Activated CD4-positive, alpha-beta memory T cell treated with anti-CD3 and anti-CD28 coated beads, Interleukin-2, amount 10 ng/mL, durations not matched to agents 7 days and 5 days (primary cell): ENCODE measurements around the gene CIC. TPM values are rescaled to one million over a fixed set of nuclear protein-coding genes. Genes with fewer than 3 reads are reported as not detected.

ENCODE experiments used
- CTCF ChIA-PET: fragments of 350-600 bp; sonication (Branson Sonifier 250); formaldehyde crosslinking; loops from one replicate; lab custom pipeline; 2021; ENCODE audit warnings: antibody characterized with exemption, inconsistent platforms; lab: Charles Lee
- POLR2A ChIA-PET: fragments of 350-600 bp; sonication (Branson Sonifier 250); formaldehyde crosslinking; loops from one replicate; lab custom pipeline; 2021; ENCODE audit warnings: antibody characterized with exemption; lab: Charles Lee
- DNase-seq: peaks from one replicate; pipeline ENCODE4 v3.0.0-alpha.2; 2020
- H3K27ac Mint-ChIP-seq: one replicate; pipeline ENCODE4 v1.8.0; 2021; ENCODE audit warnings: mild to moderate bottlenecking, mixed read lengths
- H3K27me3 Mint-ChIP-seq: one replicate; pipeline ENCODE4 v1.8.0; 2021; ENCODE audit warnings: mixed read lengths
- H3K36me3 Mint-ChIP-seq: one replicate; pipeline ENCODE4 v1.8.0; 2021; ENCODE audit warnings: low read depth, mixed read lengths
- H3K4me1 Mint-ChIP-seq: one replicate; pipeline ENCODE4 v1.8.0; 2021; ENCODE audit warnings: mixed read lengths
- H3K4me3 Mint-ChIP-seq: one replicate; pipeline ENCODE4 v1.8.0; 2021; ENCODE audit warnings: mild to moderate bottlenecking, mixed read lengths
- H3K9me3 Mint-ChIP-seq: one replicate; pipeline ENCODE4 v1.8.0; 2021; ENCODE audit warnings: mixed read lengths
- total RNA-seq, 2 experiments: library from RNA; stranded (reverse); gene quantifications; one replicate each; pipeline ENCODE4 v1.2.3, GENCODE V29; 2021

Gene CIC
- total RNA-seq, 2 experiments from 2014 or later = 86.5 to 88.8 TPM

DNA sequence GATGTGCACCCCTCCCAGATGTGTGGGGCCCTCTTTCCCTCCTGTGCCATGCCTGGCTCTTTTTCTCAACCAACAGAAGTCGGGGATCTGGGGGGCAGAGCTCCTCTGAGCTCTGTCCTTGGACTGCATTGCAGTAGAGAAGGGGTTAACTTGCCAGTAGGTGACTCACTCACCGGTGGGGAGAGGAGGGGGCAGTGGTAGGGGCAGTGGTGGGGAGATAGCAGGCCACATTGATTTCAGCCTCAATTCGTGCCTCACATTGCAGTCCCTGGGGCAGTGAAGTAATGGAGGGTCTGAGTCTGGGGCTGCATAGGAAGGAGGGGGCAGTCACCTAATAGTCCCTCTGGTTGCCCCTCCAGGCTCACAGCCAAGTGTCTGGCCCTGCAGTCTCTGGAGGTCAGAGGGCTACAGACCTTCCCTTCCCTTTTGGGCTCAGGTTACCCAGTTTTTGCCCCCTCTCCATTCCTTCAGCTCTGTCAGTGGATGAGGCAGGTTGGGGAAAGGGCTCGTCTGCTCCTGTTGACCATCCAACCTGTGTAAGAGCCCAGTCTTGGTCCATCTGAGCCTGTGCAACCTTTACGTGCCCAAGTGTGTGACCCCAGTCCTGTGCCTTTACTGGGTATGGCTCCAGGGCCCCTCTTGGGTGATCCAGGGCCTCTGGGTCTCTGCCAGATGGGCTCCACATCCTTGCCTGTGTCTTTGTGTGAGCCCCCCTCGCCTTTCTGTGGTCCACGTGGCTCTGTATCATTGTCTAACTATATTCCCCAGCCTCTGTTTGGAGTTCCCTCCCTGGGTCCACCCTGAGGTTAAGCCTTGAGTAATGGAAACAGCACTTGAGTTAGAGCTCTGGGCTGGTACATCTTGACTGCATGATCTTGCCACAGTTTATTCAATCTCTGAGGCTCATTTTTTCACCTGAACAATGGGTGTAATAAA, 13.0 kb downstream of the CIC start:
- ChIA-PET CTCF (interaction anchor here (1.1 to 1.8 kb wide), 3 partner anchors 39 to 150 kb away, joined by 4 to 6 read pairs (median 5); partner anchors contain the start of gene POU2F2), POLR2A (interaction anchor here (0.9 to 10.0 kb wide), 11 partner anchors 7 to 398 kb away, joined by 3 to 106 read pairs (median 3); partner anchors contain the start of genes GSK3A, PAFAH1B3, PRR19 and ZNF526)
- Mint-ChIP-seq H3K27me3 (no peaks in the 10 kb centered on the region), H3K27ac (no peak overlapping the region), H3K4me1 (peaks cover 42% of the 10 kb centered on the region), H3K36me3 (peaks cover 17% of the 10 kb centered on the region), H3K4me3 (no peak overlapping the region), H3K9me3 (no peaks in the 10 kb centered on the region)
- DNase-seq = no peak

- H3K4me1 Mint-ChIP-seq = peaks cover 35% of the 10 kb centered on the region
- no peaks in the 10 kb centered on the region for H3K27me3 Mint-ChIP-seq
- ChIA-PET CTCF (interaction anchor here (1.4 to 1.8 kb wide), 2 partner anchors 40 to 150 kb away, joined by 5 to 6 read pairs; partner anchors contain the start of gene POU2F2), POLR2A (interaction anchor here (0.9 to 10.0 kb wide), 12 partner anchors 8 to 399 kb away, joined by 3 to 106 read pairs (median 3); partner anchors contain the start of genes GSK3A, PAFAH1B3, PRR19 and ZNF526)
- no peak overlapping the region for H3K27ac Mint-ChIP-seq
- H3K4me3 Mint-ChIP-seq = no peak overlapping the region
- DNase-seq = no peak
- peaks cover 23% of the 10 kb centered on the region for H3K36me3 Mint-ChIP-seq
- no peaks in the 10 kb centered on the region for H3K9me3 Mint-ChIP-seq
Observed at GRCh38 chr19:42282819-42283187, 13.8 kb downstream of the CIC start.

DNA sequence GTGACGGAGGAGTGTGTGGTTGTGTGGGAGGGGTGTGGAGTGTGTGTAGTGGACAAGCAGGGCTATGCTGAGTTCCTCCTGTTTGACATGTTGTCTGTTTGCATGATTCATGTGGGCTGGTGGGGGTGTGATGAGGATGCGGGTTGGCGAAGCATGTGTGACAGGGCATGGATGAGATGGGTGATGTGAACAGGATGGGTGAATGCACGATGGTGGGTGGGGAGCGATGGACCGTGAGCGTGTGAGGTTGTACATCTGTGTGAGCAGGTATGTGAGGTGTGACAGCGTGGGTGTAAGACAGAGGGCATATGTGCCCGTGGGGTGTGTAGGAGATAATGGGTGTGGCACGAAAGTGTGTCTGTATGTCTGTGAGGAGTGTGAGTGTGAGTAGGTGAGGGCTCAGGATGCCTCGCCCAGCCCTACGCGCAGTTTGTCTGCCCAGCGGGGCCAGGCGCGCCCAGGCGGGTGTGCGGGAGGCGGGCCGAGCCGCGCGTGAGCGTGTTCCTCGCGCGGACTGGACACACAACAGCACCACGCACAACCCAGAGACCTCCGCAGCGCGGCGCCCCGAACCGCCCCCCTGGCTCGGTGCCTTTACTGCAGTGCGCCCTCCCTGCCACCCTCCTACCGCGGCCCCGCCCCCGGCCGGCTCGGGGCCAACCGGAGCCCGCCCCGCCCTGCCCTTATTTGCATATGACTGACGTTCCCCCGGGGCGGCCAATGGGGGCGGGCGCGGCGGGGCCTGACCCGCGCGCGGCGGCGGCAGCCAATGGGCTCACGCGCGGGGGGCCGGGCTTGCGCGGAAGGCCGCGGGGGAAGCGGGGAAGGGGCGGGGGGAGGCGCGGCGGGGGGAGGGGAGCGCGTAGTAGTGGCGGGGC, 14.4 kb downstream of the CIC start:
- ChIA-PET CTCF (interaction anchor here (1.4 to 1.8 kb wide), 2 partner anchors 40 to 151 kb away, joined by 5 to 6 read pairs; partner anchors contain the start of gene POU2F2), POLR2A (interaction anchor here (0.8 to 10.0 kb wide), 14 partner anchors 9 to 399 kb away, joined by 3 to 106 read pairs (median 3); partner anchors contain the start of genes CIC, GSK3A, PAFAH1B3 and PRR19)

GRCh38 chr19:42284066-42284501, 15.0 kb downstream of the CIC start:
- H3K36me3 Mint-ChIP-seq = peaks cover 16% of the 10 kb centered on the region
- H3K9me3 Mint-ChIP-seq = no peaks in the 10 kb centered on the region
- DNase-seq = peak; percentile 86
- H3K4me1 Mint-ChIP-seq = peaks cover 25% of the 10 kb centered on the region
- CTCF ChIA-PET = interaction anchor here (1.1 to 1.5 kb wide), 2 partner anchors 11 to 173 kb away, joined by 3 to 4 read pairs; no protein-coding TSS in a partner anchor
- H3K27ac Mint-ChIP-seq = no peak overlapping the region
- H3K27me3 Mint-ChIP-seq = no peaks in the 10 kb centered on the region
- H3K4me3 Mint-ChIP-seq = no peak overlapping the region
- POLR2A ChIA-PET = interaction anchor here (0.6 to 1.9 kb wide), 12 partner anchors 10 to 151 kb away, joined by 3 to 10 read pairs (median 3); partner anchors contain the start of genes CIC, PAFAH1B3 and PRR19

More for the DNA sequence above, 14.4 kb downstream of the CIC start:
- DNase-seq = peak; percentile 97
- H3K4me1 Mint-ChIP-seq = peaks cover 31% of the 10 kb centered on the region
- H3K4me3 Mint-ChIP-seq = no peak overlapping the region
- H3K27me3 Mint-ChIP-seq = no peaks in the 10 kb centered on the region
- peaks cover 19% of the 10 kb centered on the region for H3K36me3 Mint-ChIP-seq
- no peaks in the 10 kb centered on the region for H3K9me3 Mint-ChIP-seq
- H3K27ac Mint-ChIP-seq = no peak overlapping the region

DNA sequence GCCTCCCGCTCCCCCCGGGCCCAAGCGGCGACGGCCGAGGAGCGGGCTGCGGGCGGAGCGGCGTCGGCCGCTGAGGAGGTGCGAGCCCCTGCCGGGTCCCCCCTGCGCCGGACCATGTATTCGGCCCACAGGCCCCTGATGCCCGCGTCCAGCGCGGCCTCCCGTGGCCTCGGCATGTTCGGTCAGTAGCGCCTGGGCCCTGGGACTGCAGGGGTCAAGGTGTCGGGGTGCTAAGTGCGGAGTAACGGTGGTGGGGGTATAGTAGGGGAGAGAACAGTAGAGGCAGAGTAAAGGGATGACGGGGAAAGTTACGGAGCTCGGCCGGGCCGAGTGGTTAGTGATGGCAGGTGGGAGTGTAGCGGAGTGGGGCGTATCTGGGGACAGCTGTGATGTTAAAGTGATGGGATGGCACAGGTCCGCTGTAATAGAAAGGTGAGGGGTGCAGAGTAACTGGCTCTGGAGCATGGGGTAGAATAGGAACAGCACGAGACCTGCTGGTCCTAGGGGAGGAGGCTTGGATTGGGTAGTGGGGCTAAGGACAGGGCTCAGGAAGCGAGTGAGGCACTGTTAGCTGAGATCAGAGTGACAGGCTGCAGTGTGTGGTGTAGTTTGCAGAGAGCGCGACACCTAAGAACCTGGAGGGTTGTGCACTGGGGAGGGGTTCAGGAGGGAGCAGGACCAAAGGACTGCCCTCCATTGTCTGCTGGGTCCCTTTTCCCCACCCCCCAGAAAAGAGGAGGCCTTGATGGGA, 15.7 kb downstream of the CIC start:
- peaks cover 18% of the 10 kb centered on the region for H3K4me1 Mint-ChIP-seq
- no peaks in the 10 kb centered on the region for H3K27me3 Mint-ChIP-seq
- H3K9me3 Mint-ChIP-seq = no peaks in the 10 kb centered on the region
- peaks cover 21% of the 10 kb centered on the region for H3K36me3 Mint-ChIP-seq
- H3K4me3 Mint-ChIP-seq = peak overlapping the region; percentile 87
- POLR2A ChIA-PET = interaction anchor here (0.6 to 1.9 kb wide), 14 partner anchors 10 to 151 kb away, joined by 3 to 10 read pairs (median 3); partner anchors contain the start of genes CIC, PAFAH1B3 and PRR19
- peak overlapping the region; percentile 80 for H3K27ac Mint-ChIP-seq
- DNase-seq = peak; percentile 33
- CTCF ChIA-PET = interaction anchor here (0.8 to 1.5 kb wide), 4 partner anchors 10 to 174 kb away, joined by 3 to 4 read pairs (median 3); partner anchors contain the start of gene GSK3A

DNA sequence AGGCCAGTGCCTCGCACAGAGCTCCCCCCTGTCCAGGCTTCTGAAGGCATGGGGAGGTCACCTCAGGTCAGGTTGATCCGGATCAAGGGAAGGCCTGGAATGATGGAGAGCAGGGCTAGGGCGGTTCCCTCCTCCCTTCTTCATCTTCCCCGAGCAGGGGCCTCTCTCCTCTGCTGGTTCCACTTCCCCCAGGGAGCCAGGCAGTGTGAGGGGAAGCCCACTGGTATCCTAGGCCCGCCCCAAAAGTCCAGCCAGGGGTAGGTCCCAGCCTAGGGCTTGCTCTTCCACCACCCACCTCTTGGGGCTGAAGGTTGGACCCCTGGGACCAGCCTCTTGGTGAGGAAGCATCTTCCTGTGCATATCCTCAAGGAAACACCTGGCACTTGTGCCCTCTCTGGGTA, 16.5 kb downstream of the CIC start:
- POLR2A ChIA-PET = interaction anchor here (0.7 to 1.9 kb wide), 5 partner anchors 9 to 152 kb away, joined by 3 to 10 read pairs (median 4); partner anchors contain the start of gene CIC
- DNase-seq = no peak
- Mint-ChIP-seq H3K27me3 (no peaks in the 10 kb centered on the region), H3K27ac (peak overlapping the region; percentile 44), H3K4me3 (peak overlapping the region; percentile 87), H3K4me1 (peaks cover 18% of the 10 kb centered on the region), H3K9me3 (no peaks in the 10 kb centered on the region), H3K36me3 (peaks cover 22% of the 10 kb centered on the region)
- CTCF ChIA-PET = interaction anchor here (0.8 to 1.5 kb wide), 3 partner anchors 9 to 43 kb away, joined by 3 to 4 read pairs (median 3); partner anchors contain the start of gene GSK3A

DNA sequence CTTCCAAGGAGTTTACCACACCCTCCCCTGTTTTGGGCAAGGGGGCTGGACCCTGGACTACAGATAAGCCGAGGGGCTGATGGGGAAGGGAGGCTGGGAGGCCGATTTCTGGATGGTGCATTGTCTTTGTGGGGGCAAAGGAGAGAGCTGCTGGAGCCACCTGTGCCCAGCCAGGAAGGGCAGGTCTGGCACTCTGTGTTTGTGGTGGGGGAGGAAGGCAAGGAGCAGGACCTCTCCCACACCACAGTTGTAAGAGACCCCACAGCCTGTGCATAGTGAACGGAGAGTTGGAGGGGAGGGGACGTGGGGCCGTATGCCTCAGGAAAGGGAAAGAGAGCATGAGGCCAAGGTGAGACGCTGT, 16.9 kb downstream of the CIC start:
- Mint-ChIP-seq H3K4me1 (peaks cover 18% of the 10 kb centered on the region), H3K9me3 (no peaks in the 10 kb centered on the region), H3K4me3 (peak overlapping the region; percentile 41), H3K36me3 (peaks cover 22% of the 10 kb centered on the region), H3K27me3 (no peaks in the 10 kb centered on the region), H3K27ac (peak overlapping the region; percentile 44)
- POLR2A ChIA-PET = no interaction called here
- CTCF ChIA-PET = no interaction called here
- DNase-seq = no peak

GRCh38 chr19:42286349-42287016, 17.4 kb downstream of the CIC start:
- CTCF ChIA-PET = no interaction called here
- POLR2A ChIA-PET = no interaction called here

GRCh38 chr19:42287017-42287826, 18.2 kb downstream of the CIC start:
- Mint-ChIP-seq H3K27ac (no peak overlapping the region), H3K27me3 (no peaks in the 10 kb centered on the region), H3K36me3 (peaks cover 34% of the 10 kb centered on the region), H3K4me1 (peaks cover 26% of the 10 kb centered on the region), H3K4me3 (no peak overlapping the region), H3K9me3 (no peaks in the 10 kb centered on the region)
- no peak for DNase-seq
- ChIA-PET CTCF (no interaction called here), POLR2A (no interaction called here)

More at GRCh38 chr19:42286349-42287016, 17.4 kb downstream of the CIC start:
- no peaks in the 10 kb centered on the region for H3K9me3 Mint-ChIP-seq
- H3K27ac Mint-ChIP-seq = peak overlapping the region; percentile 44
- DNase-seq = no peak
- peak overlapping the region; percentile 41 for H3K4me3 Mint-ChIP-seq
- H3K27me3 Mint-ChIP-seq = no peaks in the 10 kb centered on the region
- peaks cover 27% of the 10 kb centered on the region for H3K36me3 Mint-ChIP-seq
- H3K4me1 Mint-ChIP-seq = peaks cover 20% of the 10 kb centered on the region

DNA sequence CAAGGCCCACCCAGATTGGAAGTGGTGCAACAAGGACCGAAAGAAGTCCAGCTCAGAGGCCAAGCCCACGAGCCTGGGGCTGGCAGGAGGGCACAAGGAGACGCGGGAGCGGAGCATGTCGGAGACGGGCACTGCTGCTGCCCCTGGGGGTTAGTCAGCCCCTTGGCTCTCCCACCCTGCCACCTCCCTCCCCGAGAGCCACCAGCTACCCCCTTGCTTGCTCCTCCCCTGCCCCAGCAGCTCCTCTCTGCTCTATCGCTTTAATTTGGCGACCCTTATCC, 18.7 kb downstream of the CIC start:
- H3K27me3 Mint-ChIP-seq = no peaks in the 10 kb centered on the region
- peaks cover 37% of the 10 kb centered on the region for H3K36me3 Mint-ChIP-seq
- H3K9me3 Mint-ChIP-seq = no peaks in the 10 kb centered on the region
- H3K4me1 Mint-ChIP-seq = peaks cover 26% of the 10 kb centered on the region
- CTCF ChIA-PET = no interaction called here
- H3K27ac Mint-ChIP-seq = no peak overlapping the region
- DNase-seq = no peak
- H3K4me3 Mint-ChIP-seq = no peak overlapping the region
- POLR2A ChIA-PET = no interaction called here
